OCI-M1 (cell line): ENCODE measurements around the gene NEK4.

Source experiments
- DNase-seq: peaks from one replicate; lab custom pipeline; 2025; lab: John Stamatoyannopoulos, UW

The NEK4 gene

GRCh38 chr3:52792961-52793695 is 22.4 kb upstream of the NEK4 start:
- DNase-seq, result no peak

- DNase-seq, result peak; percentile 11
Measured at GRCh38 chr3:52792413-52792812, 21.7 kb upstream of the NEK4 start.

DNA sequence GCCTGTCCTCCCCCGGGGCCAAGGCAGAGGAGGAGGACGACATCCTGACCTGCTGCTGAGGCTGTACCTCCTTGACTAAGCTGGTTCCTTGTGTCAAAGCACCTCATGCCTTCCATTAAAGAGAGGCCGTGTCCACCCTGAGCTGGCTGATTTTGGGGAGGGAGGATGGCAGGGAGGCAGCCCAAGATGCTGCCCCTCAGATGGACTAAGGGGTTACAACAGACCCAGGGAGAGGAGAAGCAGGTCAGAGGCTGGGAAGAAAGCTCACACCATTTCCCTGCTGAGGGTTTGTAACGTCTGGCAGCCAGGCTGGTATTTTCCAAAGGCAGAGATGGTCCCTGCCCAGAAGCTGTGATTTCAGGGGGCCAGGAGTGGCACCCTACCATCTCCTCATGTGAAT is 21.2 kb upstream of the NEK4 start:
- no peak for DNase-seq

- DNase-seq, result no peak
Measured at GRCh38 chr3:52791366-52791765, 20.6 kb upstream of the NEK4 start.

DNA sequence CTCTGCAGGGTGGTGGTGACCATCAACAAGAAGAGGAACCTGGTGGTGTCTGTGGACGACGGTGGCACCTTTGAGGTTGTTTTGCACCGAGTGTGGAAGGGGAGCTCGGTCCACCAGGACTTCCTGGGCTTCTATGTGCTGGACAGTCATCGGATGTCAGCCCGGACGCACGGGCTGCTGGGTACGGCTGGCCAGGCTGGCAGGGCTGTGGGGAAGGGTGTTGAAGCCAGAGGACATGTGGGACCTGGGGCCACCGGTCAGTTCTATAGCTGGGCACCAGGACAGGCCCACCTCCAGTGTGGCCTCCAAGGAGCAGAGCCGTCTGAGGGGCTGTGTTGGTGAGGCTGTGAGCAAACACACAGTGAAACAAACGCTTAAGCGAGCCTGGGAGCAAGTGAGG is 20.0 kb upstream of the NEK4 start:
- no peak for DNase-seq

DNA sequence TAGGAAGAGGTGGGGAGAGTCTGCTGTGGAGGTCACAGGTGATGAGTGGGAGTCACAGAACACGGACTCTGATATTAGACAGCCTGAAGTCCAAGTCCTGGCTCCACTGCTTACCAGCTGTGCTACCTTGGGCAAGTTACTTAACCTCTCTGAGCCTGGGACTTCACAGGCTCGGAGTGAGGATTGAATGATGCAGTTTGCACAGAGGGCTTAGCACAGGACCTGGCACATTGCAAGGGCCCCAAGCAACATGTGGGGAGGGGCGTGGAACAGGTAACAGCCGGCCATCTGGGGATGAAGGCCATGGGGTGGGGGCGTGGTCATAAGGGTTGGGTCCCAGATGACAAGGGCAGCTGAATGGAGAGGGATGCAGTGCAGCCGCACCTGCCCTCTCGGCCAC is 19.6 kb upstream of the NEK4 start:
- DNase-seq, result no peak

GRCh38 chr3:52789746-52790040 is 19.0 kb upstream of the NEK4 start:
- no peak for DNase-seq

DNA sequence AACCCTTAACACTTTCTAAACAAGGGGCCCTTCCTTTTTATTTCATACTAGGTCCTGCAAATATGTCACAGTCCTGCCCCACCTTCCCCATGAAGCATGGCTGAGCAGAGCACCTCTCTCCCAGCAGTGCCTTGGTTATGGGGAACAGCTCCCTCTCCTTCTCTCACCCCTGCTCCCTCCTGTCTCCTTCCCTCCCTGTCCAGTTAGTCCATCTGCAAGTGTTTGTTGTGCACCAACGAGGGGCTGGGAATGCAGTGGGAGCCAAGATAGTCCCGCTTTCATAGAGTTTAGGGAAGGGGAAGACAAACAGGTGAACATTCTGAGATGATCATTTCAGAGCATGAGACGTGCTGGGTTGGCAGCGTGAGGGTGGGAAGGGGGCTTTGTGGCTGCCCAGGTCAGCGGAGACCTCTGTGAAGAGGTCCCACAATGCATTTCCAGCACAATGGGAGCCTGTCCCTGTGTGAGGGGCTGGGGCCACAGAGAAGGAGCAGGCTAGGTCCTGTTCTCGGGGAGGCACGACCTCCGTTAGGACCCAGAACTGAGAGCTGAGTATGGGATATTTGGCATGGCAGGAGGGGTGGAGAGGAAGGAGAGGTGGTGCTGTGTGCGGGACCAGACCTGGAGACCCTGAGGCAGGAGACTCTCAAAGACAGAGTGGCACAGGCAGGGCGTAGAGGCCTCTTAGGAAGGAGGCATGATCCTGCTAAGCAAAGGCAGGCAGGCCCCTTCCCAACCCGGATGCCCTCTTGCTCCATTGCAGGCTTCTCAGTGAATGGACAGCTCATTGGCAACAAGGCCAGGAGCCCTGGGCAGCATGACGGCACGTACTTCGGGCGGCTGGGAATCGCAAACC is 18.4 kb upstream of the NEK4 start:
- no peak for DNase-seq

- DNase-seq, result no peak
Measured at GRCh38 chr3:52787672-52788625, 17.2 kb upstream of the NEK4 start.

DNA sequence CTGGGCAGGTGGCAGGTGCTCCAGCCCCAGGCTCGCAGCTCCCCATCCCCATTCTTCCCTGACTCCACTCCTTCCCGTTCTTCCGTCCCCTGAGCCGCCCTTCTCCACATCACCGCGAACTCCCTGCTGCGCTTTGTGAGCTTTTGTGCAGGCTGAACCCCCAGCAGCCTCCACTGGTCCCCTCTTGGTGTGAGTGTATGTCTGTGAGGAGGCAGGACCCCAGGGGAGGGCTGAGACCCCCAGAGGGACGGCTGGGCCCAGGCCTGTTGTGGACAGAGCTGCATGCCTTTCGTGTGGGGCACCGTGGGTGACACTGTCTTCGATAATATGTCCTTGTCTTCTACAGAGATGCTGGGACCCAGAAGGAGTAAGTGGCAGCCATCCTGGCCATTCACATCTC is 16.5 kb upstream of the NEK4 start:
- no peak for DNase-seq

GRCh38 chr3:52786330-52787215 is 15.8 kb upstream of the NEK4 start:
- DNase-seq, result no peak

GRCh38 chr3:52784931-52785590 is 14.3 kb upstream of the NEK4 start:
- DNase-seq, result no peak

- DNase-seq, result no peak
Measured at GRCh38 chr3:52784021-52784621, 13.4 kb upstream of the NEK4 start.

GRCh38 chr3:52783211-52783555 is 12.4 kb upstream of the NEK4 start:
- DNase-seq, result no peak

- no peak for DNase-seq
Measured at GRCh38 chr3:52782412-52783210, 11.9 kb upstream of the NEK4 start.

DNA sequence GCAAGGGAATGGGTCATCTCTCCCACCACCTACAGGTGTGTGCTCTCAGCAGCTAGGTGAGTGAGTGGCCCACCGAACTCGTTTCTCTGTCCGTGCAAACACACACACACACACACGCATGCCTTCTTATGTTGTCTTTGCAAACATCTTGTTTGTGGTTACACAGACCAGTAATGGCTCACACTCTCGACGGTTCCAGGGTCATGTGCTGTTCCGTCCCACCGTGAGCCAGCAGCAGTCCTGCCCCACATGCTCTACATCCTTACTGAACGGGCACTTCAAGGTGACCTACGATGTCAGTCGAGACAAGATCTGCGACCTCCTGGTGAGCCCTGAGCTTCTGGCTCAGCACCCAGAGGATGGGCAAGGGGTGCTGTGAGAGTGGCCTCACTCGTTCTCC is 11.0 kb upstream of the NEK4 start:
- no peak for DNase-seq

- no peak for DNase-seq
Measured at GRCh38 chr3:52779837-52780585, 9.3 kb upstream of the NEK4 start.

DNA sequence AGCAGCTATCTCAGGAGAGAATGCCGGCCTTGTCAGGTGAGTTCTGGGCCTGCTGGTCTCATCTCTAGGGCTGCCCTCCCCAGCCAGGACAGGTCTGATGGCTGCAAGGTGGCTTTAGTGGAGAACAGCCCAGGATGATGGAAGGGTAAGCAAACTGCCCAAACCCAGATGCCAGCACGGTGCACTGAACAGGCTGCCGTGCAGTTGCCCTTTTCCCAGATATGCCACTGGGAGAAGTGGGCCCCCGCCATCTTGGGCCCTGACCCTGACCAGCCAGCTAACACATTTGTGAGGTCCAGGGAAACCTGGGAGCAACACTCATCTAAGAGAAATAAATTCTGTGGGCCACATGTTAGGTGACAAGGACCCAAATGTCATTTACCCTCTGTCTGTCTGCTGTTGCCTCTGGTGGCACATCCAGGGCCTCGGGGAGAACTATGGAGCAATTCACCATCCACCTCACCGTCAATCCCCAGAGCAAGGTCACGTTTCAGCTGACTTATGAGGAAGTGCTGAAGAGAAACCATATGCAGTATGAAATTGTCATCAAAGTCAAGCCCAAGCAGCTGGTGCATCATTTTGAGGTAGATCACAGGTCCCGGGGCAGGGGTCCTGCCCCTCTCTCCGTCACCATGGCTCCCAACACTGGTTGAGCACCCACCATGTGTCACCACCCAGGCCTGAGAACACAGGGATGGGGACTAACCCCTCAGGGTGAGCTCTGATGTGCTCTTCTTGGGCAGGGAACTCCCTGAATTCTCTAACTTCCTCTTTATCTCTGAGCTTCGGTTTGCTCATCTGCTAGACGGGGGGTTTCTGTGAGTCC is 8.5 kb upstream of the NEK4 start:
- DNase-seq, result peak; percentile 61
